H1 (cell line): ENCODE measurements around the gene ARMH4. TPM values are rescaled to one million over a fixed set of nuclear protein-coding genes. Genes with fewer than 3 reads are reported as not detected.

ENCODE experiments used
- ATF2 ChIP-seq: IDR thresholded peaks from 2 replicates; pipeline ENCODE4 v1.6.1; 2012; ENCODE audit warnings: low read length, inconsistent platforms
- CBX5 ChIP-seq: fragments of 300-800, 300-1000 bp; sonication (generic); IDR thresholded peaks from 2 replicates; pipeline ENCODE4 v1.7.1; 2016; ENCODE audit warnings: antibody characterized with exemption, low read length, low read depth
- CEBPB ChIP-seq: IDR thresholded peaks from 2 replicates; pipeline ENCODE4 v1.6.1; 2012; ENCODE audit warnings: low read depth, low read length
- EP300 ChIP-seq, 2 experiments: IDR thresholded peaks; 1 replicate in 1 of 2; 2 replicates in 1 of 2; pipeline ENCODE4 v1.6.1; 2011 to 2012; ENCODE audit warnings: low read depth in 2 of 2, low read length in 2 of 2, mild to moderate bottlenecking in 2 of 2, borderline replicate concordance in 1 of 2, inconsistent platforms in 1 of 2, moderate library complexity in 1 of 2
- MAFK ChIP-seq: IDR thresholded peaks from 2 replicates; pipeline ENCODE4 v1.6.1; 2012; ENCODE audit warnings: low read depth, mild to moderate bottlenecking, improper control_type of control experiment, low read length
- SIN3A ChIP-seq, 2 experiments: IDR thresholded peaks in 1 of 2; conservative IDR thresholded peaks in 1 of 2; 2 replicates each; pipeline ENCODE4 v1.6.1; 2011 to 2012; ENCODE audit warnings: low read length in 2 of 2, improper control_type of control experiment in 1 of 2, low read depth in 1 of 2, mild to moderate bottlenecking in 1 of 2
- TEAD4 ChIP-seq: IDR thresholded peaks from 2 replicates; pipeline ENCODE4 v1.6.1; 2012; ENCODE audit warnings: low read depth, low read length, inconsistent platforms, mixed read lengths
- ZNF274 ChIP-seq: IDR thresholded peaks from 2 replicates; pipeline ENCODE4 v1.7.0; 2012; ENCODE audit warnings: low read length, borderline replicate concordance; ENCODE audit errors: extremely low read depth
- polyA plus RNA-seq, 7 experiments: library from polyadenylated mRNA; depleted of rRNA in 3 of 7; stranded (reverse) in 5 of 7; unstranded in 2 of 7; fragments of >200 nt in 5 of 7; fragments of 200-250 nt in 2 of 7; gene quantifications; 1 replicate in 5 of 7; 2 replicates in 1 of 7; 4 replicates in 1 of 7; pipeline versions ENCODE4 v1.2.1 to v1.2.3, GENCODE V29; 2011 to 2013; ENCODE audit warnings: missing spikeins in 2 of 7, mixed read lengths in 2 of 7
- total RNA-seq: library from RNA; stranded (reverse); fragmentation: NEBNext Ultra II Directional; extraction: Animal tissue kit (Norgen Biotek cat#: 25700); gene quantifications from 2 replicates; pipeline ENCODE4 v1.2.1, GENCODE V29; 2021

Gene ARMH4
- total and polyA plus RNA-seq, 2 of the 8 experiments (the other 6 are each of a cell fraction or from before 2014, with no cell fraction given), result 7.1 to 25.4 TPM

GRCh38 chr14:58191763-58192601 lies 40.0 kb upstream of the ARMH4 start (continued):
- TF ChIP-seq CBX5 (no peak), EP300 (IDR thresholded peaks at IDR 0.05; ENCODE audit: borderline replicate concordance in 1 of 2, low read depth in 2 of 2, low read length in 2 of 2) (no peak), MAFK (no peak), ZNF274 (no peak), SIN3A (conservative IDR thresholded peaks at IDR 0.05 in 1 of 2, IDR thresholded peaks at IDR 0.05 in 1 of 2; ENCODE audit: low read depth in 1 of 2, low read length in 2 of 2) (no peak), ATF2 (no peak), TEAD4 (no peak), CEBPB (no peak)
